Measurements from ENCODE around the gene STUM.

STUM gene

DNA sequence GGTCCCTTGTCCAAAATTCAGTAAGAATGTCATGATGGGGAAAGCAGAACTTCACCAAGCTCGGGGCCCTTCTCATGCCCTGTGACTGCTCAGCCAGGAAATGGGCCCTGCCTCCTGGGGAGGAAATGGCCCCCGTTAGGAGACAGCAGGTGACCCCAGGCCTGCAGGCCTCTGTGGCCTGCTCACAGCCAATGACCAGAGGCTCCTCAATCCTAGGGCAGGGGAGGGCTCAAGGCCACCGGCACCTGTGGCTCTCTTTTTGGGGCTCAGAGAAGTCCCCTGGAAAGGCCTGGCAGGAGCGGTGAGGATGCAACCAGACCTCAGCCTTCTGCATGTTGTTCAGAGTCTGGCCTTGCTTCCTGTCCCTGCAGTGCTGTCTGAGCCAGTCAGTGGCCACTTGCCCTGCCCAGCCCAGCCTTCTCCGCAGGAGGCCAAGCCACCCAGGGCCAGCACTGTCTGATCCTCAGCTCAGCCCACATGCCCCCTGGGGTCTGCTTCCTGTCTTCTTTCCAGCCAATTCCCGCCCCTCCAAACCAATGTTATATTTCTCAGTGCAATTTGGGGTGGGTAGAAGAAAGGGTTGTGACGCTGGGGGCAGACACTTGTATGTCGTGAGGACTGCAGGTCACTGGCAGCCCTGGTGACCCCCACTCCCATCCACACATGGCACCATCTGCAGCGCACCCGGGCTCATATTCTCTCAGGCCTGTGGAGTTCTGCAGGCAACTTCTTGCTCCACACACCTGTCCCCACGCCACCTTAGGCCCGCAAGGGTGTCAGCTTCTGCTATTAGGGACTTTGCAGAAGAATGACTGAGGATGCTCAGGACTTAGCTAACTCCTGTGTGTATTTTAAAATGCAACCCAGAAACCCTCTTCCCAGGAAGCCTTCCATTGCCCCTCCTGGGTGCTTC, 106.9 kb downstream of the STUM start:
- Histone ChIP-seq H3K23ac (ENCODE audit: low read depth, low read length, poor library complexity) (no peak overlapping the region), H2BK12ac (ENCODE audit: low read length) (peak overlapping the region; percentile 14), H3K4me1 (ENCODE audit: control insufficient read depth in 2 of 2, insufficient read depth in 1 of 2, low read depth in 1 of 2, low read length in 2 of 2) (peaks cover 47 to 57% of the 10 kb centered on the region in 2 donors), H3K4me2 (ENCODE audit: insufficient read depth, low read length, poor library complexity, severe bottlenecking) (no peak overlapping the region), H4K91ac (ENCODE audit: low read depth, low read length, poor library complexity) (no peak overlapping the region), H3K36me3 (replicated peaks in 1 of 2; ENCODE audit: control insufficient read depth in 2 of 2, insufficient read depth in 2 of 2, low read length in 2 of 2) (no peaks in the 10 kb centered on the region), H3K14ac (ENCODE audit: low read length) (no peak overlapping the region), H3K9ac (ENCODE audit: low read depth, low read length, poor library complexity) (peak overlapping the region; percentile 22), H2BK15ac (ENCODE audit: low read length) (peak overlapping the region; percentile 76), H2BK5ac (ENCODE audit: low read length) (peak overlapping the region; percentile 98), H3K4me3 (ENCODE audit: low read length in 2 of 2) (no peak overlapping the region), H2AK5ac (ENCODE audit: low read depth, low read length) (peak overlapping the region; percentile 92), H3K4ac (ENCODE audit: low read length) (no peak overlapping the region), H3K27ac (replicated peaks; ENCODE audit: low read length) (peak overlapping the region; percentile 97), H2AFZ (ENCODE audit: low read length) (no peak overlapping the region), H3K9me3 (replicated peaks in 1 of 2; ENCODE audit: control insufficient read depth in 2 of 2, insufficient read depth in 1 of 2, low read depth in 1 of 2, low read length in 2 of 2) (no peaks in the 10 kb centered on the region), H4K8ac (ENCODE audit: low read depth, low read length) (no peak overlapping the region), H2BK120ac (ENCODE audit: low read depth, low read length) (no peak overlapping the region), H3K79me1 (ENCODE audit: low read depth, low read length) (no peaks in the 10 kb centered on the region), H3K27me3 (ENCODE audit: control insufficient read depth in 3 of 3, insufficient read depth in 3 of 3, low read depth in 1 of 3, low read length in 3 of 3) (no peaks in the 10 kb centered on the region), H3K18ac (ENCODE audit: low read length) (peak overlapping the region; percentile 91)
- no peak for DNase-seq (ENCODE audit: low spot score)
- no CpG with 5 or more reads among the region's 12 CpGs for WGBS, 2 donors (ENCODE audit: extremely low coverage in 2 of 2, insufficient read length in 2 of 2, insufficient replicate concordance in 1 of 2)

DNA sequence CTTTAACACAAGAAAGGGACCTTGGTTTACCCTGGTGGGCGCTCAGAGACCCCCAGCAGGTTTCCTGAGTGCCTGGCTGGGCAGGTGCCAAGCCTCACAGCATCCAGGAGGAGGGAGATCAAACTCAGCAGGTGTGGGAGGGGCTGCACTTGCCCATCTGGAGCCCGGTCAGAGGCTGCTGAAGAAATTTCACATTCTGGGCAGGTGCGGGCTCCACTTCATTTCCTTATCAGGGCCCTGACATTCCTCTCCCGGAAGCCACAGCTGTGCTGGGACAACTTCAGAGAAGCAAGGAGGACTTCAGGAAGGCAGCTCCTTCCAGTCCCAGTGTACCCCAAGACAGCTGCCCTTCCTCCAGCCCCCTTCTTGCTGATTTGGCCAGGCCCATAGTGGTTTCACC, 107.6 kb downstream of the STUM start:
- H2AFZ ChIP-seq (ENCODE audit: low read length), result no peak overlapping the region
- WGBS, 2 donors (ENCODE audit: extremely low coverage in 2 of 2, insufficient read length in 2 of 2, insufficient replicate concordance in 1 of 2), result no CpG with 5 or more reads among the region's 4 CpGs
- no peak overlapping the region for H4K8ac ChIP-seq (ENCODE audit: low read depth, low read length)
- peaks cover 51 to 59% of the 10 kb centered on the region in 2 donors for H3K4me1 ChIP-seq (ENCODE audit: control insufficient read depth in 2 of 2, insufficient read depth in 1 of 2, low read depth in 1 of 2, low read length in 2 of 2)
- H3K18ac ChIP-seq (ENCODE audit: low read length), result peak overlapping the region; percentile 56
- peak overlapping the region; percentile 22 for H2BK5ac ChIP-seq (ENCODE audit: low read length)
- H3K14ac ChIP-seq (ENCODE audit: low read length), result no peak overlapping the region
- H3K23ac ChIP-seq (ENCODE audit: low read depth, low read length, poor library complexity), result no peak overlapping the region
- H3K4me2 ChIP-seq (ENCODE audit: insufficient read depth, low read length, poor library complexity, severe bottlenecking), result no peak overlapping the region
- peak overlapping the region; percentile 14 for H2BK12ac ChIP-seq (ENCODE audit: low read length)
- no peak overlapping the region for H2BK120ac ChIP-seq (ENCODE audit: low read depth, low read length)
- H2AK5ac ChIP-seq (ENCODE audit: low read depth, low read length), result peak overlapping the region; percentile 27
- no peak overlapping the region for H2BK15ac ChIP-seq (ENCODE audit: low read length)
- H3K79me1 ChIP-seq (ENCODE audit: low read depth, low read length), result no peaks in the 10 kb centered on the region
- H3K4me3 ChIP-seq (ENCODE audit: low read length in 2 of 2), result no peak overlapping the region
- H3K9ac ChIP-seq (ENCODE audit: low read depth, low read length, poor library complexity), result no peak overlapping the region
- no peak overlapping the region for H4K91ac ChIP-seq (ENCODE audit: low read depth, low read length, poor library complexity)
- no peak overlapping the region for H3K27ac ChIP-seq (replicated peaks; ENCODE audit: low read length)
- H3K9me3 ChIP-seq (replicated peaks in 1 of 2; ENCODE audit: control insufficient read depth in 2 of 2, insufficient read depth in 1 of 2, low read depth in 1 of 2, low read length in 2 of 2), result no peaks in the 10 kb centered on the region
- no peaks in the 10 kb centered on the region for H3K27me3 ChIP-seq (ENCODE audit: control insufficient read depth in 3 of 3, insufficient read depth in 3 of 3, low read depth in 1 of 3, low read length in 3 of 3)
- H3K36me3 ChIP-seq (replicated peaks in 1 of 2; ENCODE audit: control insufficient read depth in 2 of 2, insufficient read depth in 2 of 2, low read length in 2 of 2), result no peaks in the 10 kb centered on the region
- no peak for DNase-seq (ENCODE audit: low spot score)
- H3K4ac ChIP-seq (ENCODE audit: low read length), result peak overlapping the region; percentile 61

DNA sequence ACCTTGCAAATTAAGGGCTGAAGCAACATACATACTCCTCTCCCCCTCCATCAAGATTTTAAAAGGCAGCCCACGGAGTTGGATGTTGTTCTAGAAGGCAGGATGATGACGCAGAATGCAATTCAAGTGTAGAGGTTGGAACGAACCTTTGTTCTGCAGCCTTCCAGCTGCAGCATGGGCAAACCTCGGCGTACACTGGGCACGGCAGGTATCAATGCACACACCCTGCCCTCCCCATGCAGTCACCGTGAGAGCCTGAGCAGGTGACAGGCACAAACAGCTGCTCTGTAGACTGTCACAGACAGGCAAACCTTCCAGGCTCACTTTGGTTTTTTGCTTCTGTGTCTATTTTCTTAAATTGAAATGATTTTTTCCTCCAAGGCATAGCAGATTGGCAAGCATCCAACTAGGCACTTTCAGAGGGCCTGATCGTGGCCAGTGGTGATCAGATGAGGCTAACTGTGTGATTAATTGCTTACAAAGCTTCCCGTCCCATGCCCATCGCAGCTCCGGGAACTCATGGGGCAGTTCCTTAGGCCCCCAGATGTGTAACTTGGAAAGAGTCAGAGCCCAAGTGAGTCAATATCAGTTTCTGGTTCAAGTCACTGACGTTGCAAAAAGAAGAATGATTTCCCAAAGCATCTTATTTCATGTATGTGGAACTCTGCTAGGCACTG, 108.2 kb downstream of the STUM start:
- WGBS, 2 donors (ENCODE audit: extremely low coverage in 2 of 2, insufficient read length in 2 of 2, insufficient replicate concordance in 1 of 2), result no CpG with 5 or more reads among the region's 12 CpGs
- Histone ChIP-seq H3K4me2 (ENCODE audit: insufficient read depth, low read length, poor library complexity, severe bottlenecking) (no peak overlapping the region), H3K4me1 (ENCODE audit: control insufficient read depth in 2 of 2, insufficient read depth in 1 of 2, low read depth in 1 of 2, low read length in 2 of 2) (peaks cover 55 to 63% of the 10 kb centered on the region in 2 donors), H2AFZ (ENCODE audit: low read length) (no peak overlapping the region), H2BK12ac (ENCODE audit: low read length) (no peak overlapping the region), H3K27me3 (ENCODE audit: control insufficient read depth in 3 of 3, insufficient read depth in 3 of 3, low read depth in 1 of 3, low read length in 3 of 3) (no peaks in the 10 kb centered on the region), H3K14ac (ENCODE audit: low read length) (no peak overlapping the region), H4K91ac (ENCODE audit: low read depth, low read length, poor library complexity) (no peak overlapping the region), H3K23ac (ENCODE audit: low read depth, low read length, poor library complexity) (no peak overlapping the region), H2BK120ac (ENCODE audit: low read depth, low read length) (no peak overlapping the region), H3K36me3 (replicated peaks in 1 of 2; ENCODE audit: control insufficient read depth in 2 of 2, insufficient read depth in 2 of 2, low read length in 2 of 2) (no peaks in the 10 kb centered on the region), H2AK5ac (ENCODE audit: low read depth, low read length) (peak overlapping the region; percentile 27), H3K4me3 (ENCODE audit: low read length in 2 of 2) (no peak overlapping the region), H2BK15ac (ENCODE audit: low read length) (no peak overlapping the region), H3K4ac (ENCODE audit: low read length) (no peak overlapping the region), H3K9ac (ENCODE audit: low read depth, low read length, poor library complexity) (no peak overlapping the region), H3K27ac (replicated peaks; ENCODE audit: low read length) (no peak overlapping the region), H3K18ac (ENCODE audit: low read length) (peak overlapping the region; percentile 56), H2BK5ac (ENCODE audit: low read length) (peak overlapping the region; percentile 22), H3K9me3 (replicated peaks in 1 of 2; ENCODE audit: control insufficient read depth in 2 of 2, insufficient read depth in 1 of 2, low read depth in 1 of 2, low read length in 2 of 2) (no peaks in the 10 kb centered on the region), H3K79me1 (ENCODE audit: low read depth, low read length) (no peaks in the 10 kb centered on the region), H4K8ac (ENCODE audit: low read depth, low read length) (no peak overlapping the region)
- DNase-seq (ENCODE audit: low spot score), result no peak

DNA sequence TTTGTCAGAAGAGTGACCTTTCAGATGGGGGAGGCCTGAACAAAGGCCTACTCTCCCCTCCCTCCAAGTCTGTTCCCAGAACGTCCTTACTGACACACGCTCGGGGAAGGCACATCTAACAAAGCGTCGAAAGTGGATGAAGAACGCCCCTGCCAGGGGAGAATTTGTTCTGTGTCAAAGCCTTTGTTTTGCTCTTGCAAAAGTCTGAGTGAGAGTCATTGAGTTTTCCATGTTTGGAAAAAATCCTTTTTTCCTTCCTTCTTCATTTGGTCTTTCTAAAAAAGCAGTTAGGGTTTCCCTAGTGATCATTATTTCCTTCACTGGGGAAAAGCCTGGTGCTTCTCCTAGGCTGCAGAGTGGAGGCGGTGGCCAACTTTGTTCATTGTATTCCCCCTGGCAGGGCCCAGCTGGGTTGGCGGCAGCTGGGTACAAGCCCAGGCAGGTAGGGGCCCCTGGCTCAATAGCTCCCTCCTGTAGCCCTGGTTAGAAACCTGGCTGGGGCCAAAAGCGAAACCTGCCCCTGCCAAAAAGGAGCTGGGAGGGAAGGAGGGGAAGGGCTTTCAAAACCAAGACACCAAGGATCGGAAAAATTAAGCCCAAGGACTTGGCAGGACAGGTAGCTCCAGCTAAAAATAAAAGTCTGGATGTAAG, 109.5 kb downstream of the STUM start:
- Histone ChIP-seq H2BK5ac (ENCODE audit: low read length) (no peak overlapping the region), H3K18ac (ENCODE audit: low read length) (peak overlapping the region; percentile 71), H2BK120ac (ENCODE audit: low read depth, low read length) (no peak overlapping the region), H3K4me1 (ENCODE audit: control insufficient read depth in 2 of 2, insufficient read depth in 1 of 2, low read depth in 1 of 2, low read length in 2 of 2) (peaks cover 68% of the 10 kb centered on the region in 2 donors), H4K91ac (ENCODE audit: low read depth, low read length, poor library complexity) (no peak overlapping the region), H2BK12ac (ENCODE audit: low read length) (no peak overlapping the region), H3K14ac (ENCODE audit: low read length) (no peak overlapping the region), H3K9ac (ENCODE audit: low read depth, low read length, poor library complexity) (no peak overlapping the region), H3K23ac (ENCODE audit: low read depth, low read length, poor library complexity) (no peak overlapping the region), H3K27ac (replicated peaks; ENCODE audit: low read length) (peak overlapping the region; percentile 50), H2AK5ac (ENCODE audit: low read depth, low read length) (no peak overlapping the region), H3K4me3 (ENCODE audit: low read length in 2 of 2) (no peak overlapping the region), H3K36me3 (replicated peaks in 1 of 2; ENCODE audit: control insufficient read depth in 2 of 2, insufficient read depth in 2 of 2, low read length in 2 of 2) (no peaks in the 10 kb centered on the region), H3K4me2 (ENCODE audit: insufficient read depth, low read length, poor library complexity, severe bottlenecking) (no peak overlapping the region), H2AFZ (ENCODE audit: low read length) (peak overlapping the region; percentile 0), H3K4ac (ENCODE audit: low read length) (no peak overlapping the region), H4K8ac (ENCODE audit: low read depth, low read length) (no peak overlapping the region), H3K79me1 (ENCODE audit: low read depth, low read length) (no peaks in the 10 kb centered on the region), H2BK15ac (ENCODE audit: low read length) (no peak overlapping the region), H3K9me3 (replicated peaks in 1 of 2; ENCODE audit: control insufficient read depth in 2 of 2, insufficient read depth in 1 of 2, low read depth in 1 of 2, low read length in 2 of 2) (no peaks in the 10 kb centered on the region), H3K27me3 (ENCODE audit: control insufficient read depth in 3 of 3, insufficient read depth in 3 of 3, low read depth in 1 of 3, low read length in 3 of 3) (no peaks in the 10 kb centered on the region)
- DNase-seq (ENCODE audit: low spot score), result no peak
- WGBS, 2 donors (ENCODE audit: extremely low coverage in 2 of 2, insufficient read length in 2 of 2, insufficient replicate concordance in 1 of 2), result no CpG with 5 or more reads among the region's 10 CpGs

Data from neuronal stem cell (in vitro differentiated cells).